GM21526 (cell line): Measurements from ENCODE around the gene DARS1.
A peak's percentile ranks its signal among the peaks of the same experiment; 100 is the strongest.

Source experiments
- ATAC-seq: cut with Tn5 transposase; IDR thresholded peaks from one replicate; pipeline ENCODE4 v1.9.1; 2021; ENCODE audit warnings: moderate library complexity; ENCODE audit not compliant: unreplicated experiment, low FRiP score

The DARS1 gene

GRCh38 chr2:135985018-135985825, at the start of gene DARS1:
TSS of gene DARS1 (minus strand) at chr2:135985626. CDS start at chr2:135985468, 158 bp downstream.
- peak; percentile 85 for ATAC-seq

- ATAC-seq = no peak
Observed at GRCh38 chr2:136034629-136035028, 49.2 kb upstream of the DARS1 start.

- ATAC-seq = no peak
Observed at GRCh38 chr2:136032817-136033535, 47.5 kb upstream of the DARS1 start.

DNA sequence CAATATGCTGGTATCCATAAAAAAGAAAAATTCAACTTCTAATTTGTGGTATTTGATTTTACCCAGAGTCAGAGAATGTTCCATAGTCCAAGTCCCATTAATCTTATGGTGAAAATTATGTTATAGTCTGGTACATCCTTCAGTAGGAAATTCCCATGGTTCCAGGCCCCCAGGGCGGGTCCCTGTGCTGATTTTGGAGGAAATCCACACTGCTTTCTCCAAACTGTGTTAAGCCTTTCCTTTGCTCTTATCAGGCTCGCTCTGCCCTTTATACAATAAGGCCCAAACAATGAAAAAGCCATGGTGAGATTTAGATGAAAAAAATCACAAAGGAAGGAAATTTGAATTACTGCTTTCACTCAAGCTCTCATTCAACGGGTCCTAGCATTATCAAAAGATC, 46.8 kb upstream of the DARS1 start:
- ATAC-seq = no peak

GRCh38 chr2:136031711-136032110, 46.3 kb upstream of the DARS1 start:
- no peak for ATAC-seq

- no peak for ATAC-seq
Observed at GRCh38 chr2:136030406-136030805, 45.0 kb upstream of the DARS1 start.

GRCh38 chr2:136029149-136029548, 43.7 kb upstream of the DARS1 start:
- ATAC-seq = peak; percentile 66

GRCh38 chr2:136028001-136028400, 42.6 kb upstream of the DARS1 start:
- ATAC-seq = no peak

DNA sequence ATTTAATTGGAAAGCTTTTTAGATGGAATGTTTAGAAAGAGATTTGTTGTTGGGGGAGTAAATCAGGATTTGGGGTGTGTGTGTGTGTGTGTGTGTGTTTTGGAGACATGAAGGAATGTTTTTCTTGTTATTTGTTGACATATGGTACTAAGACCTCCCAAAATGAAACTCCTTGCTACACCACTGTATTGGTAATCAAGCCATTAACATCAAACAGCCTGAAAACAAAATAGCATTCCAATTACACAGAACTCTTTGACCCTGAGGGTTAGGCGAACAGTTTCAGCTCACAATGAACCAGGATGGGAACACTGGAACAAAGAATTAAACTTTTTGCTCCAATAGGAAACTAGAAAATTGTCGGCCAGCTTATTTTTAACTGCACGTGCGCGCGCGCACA, 41.7 kb upstream of the DARS1 start:
- no peak for ATAC-seq

DNA sequence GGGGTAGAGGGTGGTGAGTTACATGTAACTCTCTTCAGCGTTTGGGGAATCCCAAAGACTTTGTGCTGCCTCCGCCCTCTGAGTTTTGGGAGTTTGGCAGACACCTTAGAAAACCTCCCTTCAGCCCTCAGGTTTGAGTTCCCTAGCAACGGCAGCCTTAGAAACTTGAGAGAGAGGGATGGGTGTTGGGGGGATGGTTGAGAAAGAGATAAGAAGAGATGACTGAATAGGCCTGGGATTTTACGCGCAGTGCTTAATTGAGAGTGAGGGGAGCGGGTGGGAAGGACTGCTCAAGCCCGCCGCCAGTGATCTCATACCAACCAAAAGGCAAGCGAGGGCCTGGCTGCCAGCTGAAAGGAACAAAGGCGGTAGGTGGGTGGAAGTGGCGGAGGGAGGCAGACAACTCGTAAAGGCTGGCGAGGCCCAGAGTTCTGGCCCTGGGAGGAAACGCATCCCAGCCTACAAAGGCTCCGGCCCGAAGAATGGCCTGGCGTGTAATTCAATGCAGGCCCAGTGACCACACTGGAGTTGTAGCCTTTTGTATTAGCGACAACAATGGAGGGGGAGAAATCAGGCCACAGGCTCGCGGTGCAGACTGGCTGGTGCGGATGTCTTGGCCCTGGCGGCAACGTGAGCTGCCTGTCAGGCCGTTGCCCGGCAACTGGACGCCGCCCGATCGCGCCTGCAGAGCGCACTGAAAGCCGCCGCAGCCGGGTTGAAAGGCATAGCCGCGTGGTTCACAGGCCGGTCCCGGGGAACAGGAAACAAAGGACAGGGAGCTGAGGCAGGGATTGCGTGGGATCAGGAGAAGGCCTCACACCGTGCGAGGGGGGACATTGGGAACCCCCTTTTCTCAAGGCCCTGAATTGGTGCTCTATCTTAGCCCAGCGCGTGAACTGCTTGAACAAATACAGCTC, 39.9 kb upstream of the DARS1 start:
- ATAC-seq = peak; percentile 68

- no peak for ATAC-seq
Observed at GRCh38 chr2:136024616-136025015, 39.2 kb upstream of the DARS1 start.

DNA sequence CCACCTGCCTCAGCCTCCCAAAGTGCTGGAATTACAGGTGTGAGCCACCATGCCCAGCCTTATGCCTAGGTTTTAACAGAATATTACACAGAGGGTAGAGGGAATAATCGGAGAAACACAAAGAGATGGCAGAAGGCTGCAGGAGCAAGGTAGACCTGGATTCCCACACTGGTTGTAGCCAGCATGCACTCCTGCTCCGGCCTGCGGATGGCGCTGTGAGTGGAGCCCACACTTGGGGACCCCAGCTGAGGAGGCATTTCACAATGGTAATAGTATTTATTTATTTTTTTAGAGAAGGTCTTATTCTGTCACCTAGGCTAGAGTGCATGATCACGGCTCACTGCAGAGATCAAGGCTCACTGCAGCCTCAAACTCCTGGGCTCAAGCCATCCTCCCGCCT, 38.8 kb upstream of the DARS1 start:
- no peak for ATAC-seq

- no peak for ATAC-seq
Observed at GRCh38 chr2:136023416-136023815, 38.0 kb upstream of the DARS1 start.

- ATAC-seq = no peak
Observed at GRCh38 chr2:136022396-136023146, 37.1 kb upstream of the DARS1 start.

- ATAC-seq = no peak
Observed at GRCh38 chr2:136021976-136022375, 36.5 kb upstream of the DARS1 start.

DNA sequence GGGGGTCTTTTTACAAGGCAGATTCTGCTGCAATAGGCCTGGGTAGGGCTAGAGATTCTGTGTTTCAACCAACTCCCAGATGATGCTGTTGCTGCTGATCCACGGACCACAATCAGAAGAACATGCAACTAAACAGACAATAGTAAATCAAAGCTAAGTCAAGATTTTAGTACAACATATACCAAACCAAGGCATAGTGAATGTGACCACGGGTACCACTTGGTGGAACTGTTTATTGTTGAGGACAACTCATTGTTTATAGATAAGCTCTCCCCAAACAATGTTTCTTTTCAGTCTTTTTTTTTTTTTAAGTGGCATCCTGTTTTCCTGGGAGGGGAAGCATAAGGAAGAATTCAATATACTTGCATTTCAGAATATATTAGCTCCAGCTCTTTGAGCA, 36.0 kb upstream of the DARS1 start:
- no peak for ATAC-seq

DNA sequence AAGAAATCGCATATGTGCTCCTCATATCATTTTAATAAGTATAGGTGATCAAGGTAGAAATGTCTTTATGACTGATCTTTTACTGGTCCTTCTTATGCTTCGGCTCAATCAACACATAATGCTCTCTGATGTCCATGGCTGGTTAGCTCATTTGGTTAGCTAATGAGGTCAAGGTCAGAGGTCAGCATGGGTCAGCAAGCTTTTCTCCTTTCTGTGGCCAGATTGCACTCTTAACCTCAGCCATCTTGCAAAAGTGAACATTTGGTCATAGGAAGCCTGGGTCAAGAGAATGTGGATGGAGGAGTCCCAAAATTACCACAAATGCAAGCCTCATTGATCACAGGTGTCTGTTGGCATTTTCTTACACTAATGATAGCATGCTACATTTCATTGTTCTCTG, 35.4 kb upstream of the DARS1 start:
- ATAC-seq = no peak

- no peak for ATAC-seq
Observed at GRCh38 chr2:136019825-136020224, 34.4 kb upstream of the DARS1 start.

DNA sequence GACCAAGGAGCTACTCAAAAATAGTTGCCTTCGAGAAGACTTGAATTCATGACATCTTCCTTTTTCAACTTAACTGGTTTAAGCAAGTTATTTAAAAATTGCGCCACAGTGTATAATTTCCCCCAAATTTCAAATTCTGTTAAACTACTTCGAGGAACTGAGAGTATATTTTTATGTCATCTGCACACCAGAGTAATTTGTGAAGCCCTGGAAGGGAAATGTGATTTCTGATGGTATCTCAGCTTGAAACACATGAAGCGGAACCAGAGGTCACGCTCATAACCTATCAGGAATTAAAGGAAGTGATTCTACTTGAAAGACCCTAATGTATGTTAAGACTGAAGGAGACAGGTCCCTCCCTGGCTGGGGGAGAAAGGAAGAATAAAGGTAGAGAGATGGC, 33.9 kb upstream of the DARS1 start:
- no peak for ATAC-seq

DNA sequence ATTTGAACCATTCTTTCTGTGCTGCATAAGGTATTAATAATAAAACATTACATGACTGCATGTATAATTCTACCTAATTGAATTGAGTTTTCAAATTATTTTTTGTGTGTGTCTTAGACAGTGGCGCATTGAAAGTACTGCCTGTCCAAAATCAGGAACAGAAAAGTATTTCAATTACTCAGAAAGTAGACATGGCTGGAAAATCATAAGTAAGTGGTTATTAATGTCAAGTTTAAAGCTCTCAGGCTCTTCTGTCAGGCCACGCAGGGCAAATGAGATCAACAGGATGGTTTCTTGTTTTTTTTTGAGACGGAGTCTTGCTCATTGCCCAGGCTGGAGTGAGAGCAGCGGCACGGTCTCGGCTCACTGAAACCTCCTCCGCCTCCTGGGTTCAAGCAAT, 32.4 kb upstream of the DARS1 start:
- no peak for ATAC-seq
